ENCODE data around the gene RUNX3.

The RUNX3 gene

DNA sequence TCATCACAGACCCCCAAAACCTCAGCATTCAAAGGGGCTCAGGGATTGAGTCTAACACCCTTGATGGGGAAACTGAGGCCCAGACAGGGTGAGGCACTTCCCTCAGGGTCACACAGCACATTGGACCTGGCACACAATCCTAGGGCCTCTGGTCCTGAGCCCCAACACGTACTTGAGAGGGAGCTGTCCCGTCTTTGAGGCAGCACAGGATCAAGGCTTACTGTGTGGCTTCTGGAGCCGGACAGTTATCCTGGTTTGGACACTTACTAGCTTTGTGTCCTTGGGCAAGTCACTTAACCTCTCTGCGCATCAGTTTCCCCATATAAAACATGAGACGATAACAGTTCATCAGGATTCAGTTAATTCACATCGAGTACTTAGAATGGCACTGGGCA, 26.5 kb downstream of the RUNX3 start:
- TF ChIP-seq CTCF (IDR thresholded peaks at IDR 0.05; ENCODE audit: insufficient read depth, low read length, missing control alignments) = no peak
- ChIA-PET POLR2A (no interaction called here), CTCF (no interaction called here)
- H3K4me3 ChIP-seq (ENCODE audit: low read depth, low read length) = no peak overlapping the region
- no peak for DNase-seq (ENCODE audit: low read depth, low spot score)

- CTCF ChIA-PET = no interaction called here
- no peak for DNase-seq (ENCODE audit: low read depth, low spot score)
- H3K4me3 ChIP-seq (ENCODE audit: low read depth, low read length) = no peak overlapping the region
- TF ChIP-seq CTCF (IDR thresholded peaks at IDR 0.05; ENCODE audit: insufficient read depth, low read length, missing control alignments) = no peak
- POLR2A ChIA-PET = no interaction called here
Observed at GRCh38 chr1:24903011-24903461, 27.0 kb downstream of the RUNX3 start.

DNA sequence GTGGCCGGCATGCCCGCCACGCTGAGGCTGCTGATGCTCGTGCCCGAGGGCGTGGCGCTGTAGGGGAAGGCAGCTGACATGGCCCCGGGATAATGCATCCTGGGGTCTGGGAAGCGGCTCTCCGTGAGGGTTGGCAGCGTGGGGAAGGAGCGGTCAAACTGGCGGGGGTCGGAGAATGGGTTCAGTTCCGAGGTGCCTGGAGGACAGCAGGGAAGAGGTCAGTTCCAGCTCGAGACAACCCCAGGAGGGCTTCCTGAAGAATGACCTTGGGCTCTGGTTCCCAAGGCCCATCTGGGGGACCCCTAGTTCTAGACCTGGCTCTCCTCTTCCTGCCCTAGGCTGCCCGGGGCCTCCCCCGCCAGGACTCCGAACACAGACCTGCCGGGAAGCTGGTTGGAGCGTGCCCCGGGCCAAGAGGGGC, 27.6 kb downstream of the RUNX3 start:
- POLR2A ChIA-PET = no interaction called here
- TF ChIP-seq CTCF (IDR thresholded peaks at IDR 0.05; ENCODE audit: insufficient read depth, low read length, missing control alignments) = no peak
- no peak for DNase-seq (ENCODE audit: low read depth, low spot score)
- CTCF ChIA-PET = no interaction called here
- no peak overlapping the region for H3K4me3 ChIP-seq (ENCODE audit: low read depth, low read length)

- ChIA-PET CTCF (interaction anchor here (1.0 to 1.4 kb wide), 4 partner anchors 8 to 135 kb away, joined by 3 to 4 read pairs (median 4); no protein-coding TSS in a partner anchor), POLR2A (interaction anchor here (0.6 kb wide), 1 partner anchor 40 kb away, joined by 3 read pairs; no protein-coding TSS in a partner anchor)
- TF ChIP-seq CTCF (IDR thresholded peaks at IDR 0.05; ENCODE audit: insufficient read depth, low read length, missing control alignments) = no peak
- no peak for DNase-seq (ENCODE audit: low read depth, low spot score)
- H3K4me3 ChIP-seq (ENCODE audit: low read depth, low read length) = no peak overlapping the region
Observed at GRCh38 chr1:24901791-24902470, 28.1 kb downstream of the RUNX3 start.

DNA sequence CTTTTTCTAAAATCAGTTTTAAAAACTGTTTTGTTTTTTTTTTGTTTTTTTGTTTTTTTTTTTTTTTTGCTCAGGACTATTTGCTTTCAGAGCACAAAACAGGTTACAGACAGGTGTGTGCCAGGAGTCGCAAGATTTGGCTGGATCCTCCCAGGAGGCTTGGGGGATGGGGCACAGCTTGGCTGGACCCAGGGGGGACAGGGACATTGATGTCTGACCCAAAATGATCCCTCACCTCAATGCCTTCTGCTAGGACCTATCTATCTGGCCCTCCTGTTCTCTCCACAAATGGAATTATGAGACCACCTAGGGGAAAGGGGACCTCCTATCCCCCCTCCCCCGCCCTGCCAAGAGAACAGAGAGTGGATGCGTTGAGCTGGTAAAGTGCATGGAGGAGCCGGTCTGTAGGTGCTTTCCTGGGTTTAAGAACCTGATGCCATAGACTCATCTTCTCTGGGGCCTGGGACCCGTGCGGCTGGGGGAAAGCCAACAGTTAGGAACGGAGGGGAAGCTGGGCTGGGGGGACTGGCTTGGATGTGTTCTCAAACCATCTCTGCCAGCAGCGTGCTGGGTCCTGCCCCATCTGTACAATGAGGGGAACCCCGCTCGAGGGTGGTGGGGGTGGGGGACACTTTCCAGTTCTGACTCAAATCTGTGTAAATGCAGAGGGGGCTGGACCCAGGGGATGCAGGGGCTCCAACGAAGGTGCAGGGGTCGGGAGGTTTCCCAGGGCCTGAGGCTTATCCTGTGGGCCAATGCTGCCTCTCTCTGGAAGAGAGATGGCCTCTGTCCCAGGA, 28.9 kb downstream of the RUNX3 start:
- no peak overlapping the region for H3K4me3 ChIP-seq (ENCODE audit: low read depth, low read length)
- TF ChIP-seq CTCF (IDR thresholded peaks at IDR 0.05; ENCODE audit: insufficient read depth, low read length, missing control alignments) = no peak
- DNase-seq (ENCODE audit: low read depth, low spot score) = no peak
- ChIA-PET POLR2A (interaction anchor here (0.6 kb wide), 1 partner anchor 40 kb away, joined by 3 read pairs; no protein-coding TSS in a partner anchor), CTCF (interaction anchor here (0.8 to 1.4 kb wide), 7 partner anchors 8 to 303 kb away, joined by 3 to 4 read pairs (median 4); no protein-coding TSS in a partner anchor)

GRCh38 chr1:24900486-24900849, 29.6 kb downstream of the RUNX3 start:
- no peak for DNase-seq (ENCODE audit: low read depth, low spot score)
- ChIA-PET CTCF (interaction anchor here (0.8 to 3.4 kb wide), 8 partner anchors 9 to 304 kb away, joined by 3 to 27 read pairs (median 4); no protein-coding TSS in a partner anchor), POLR2A (no interaction called here)
- H3K4me3 ChIP-seq (ENCODE audit: low read depth, low read length) = no peak overlapping the region
- TF ChIP-seq CTCF (IDR thresholded peaks at IDR 0.05; ENCODE audit: insufficient read depth, low read length, missing control alignments) = no peak
